ENCODE results near the gene YIPF2.
A peak's percentile ranks its signal among the peaks of the same experiment; 100 is the strongest.
"Not testable (repeated sequence)": the region's sequence is repeated elsewhere in the genome, so short reads cannot be mapped to it uniquely, and the experiment has no call there.

The YIPF2 gene

GRCh38 chr19:10952809-10953208 lies 24.4 kb upstream of the YIPF2 start:
- TF ChIP-seq CTCF (IDR thresholded peaks at IDR 0.05; ENCODE audit: low read depth, low read length), result no peak
- H3K4me3 ChIP-seq (ENCODE audit: low read depth, low read length), result no peak overlapping the region

- TF ChIP-seq CTCF (IDR thresholded peaks at IDR 0.05; ENCODE audit: low read depth, low read length), result no peak
Measured at GRCh38 chr19:10946958-10947657, 18.7 kb upstream of the YIPF2 start.

GRCh38 chr19:10945264-10945663 lies 16.8 kb upstream of the YIPF2 start:
- no peak for TF ChIP-seq CTCF (IDR thresholded peaks at IDR 0.05; ENCODE audit: low read depth, low read length)
- H3K4me3 ChIP-seq (ENCODE audit: low read depth, low read length), result no peak overlapping the region

More at GRCh38 chr19:10946958-10947657, 18.7 kb upstream of the YIPF2 start:
- no peak overlapping the region for H3K4me3 ChIP-seq (ENCODE audit: low read depth, low read length)

- not testable (repeated sequence) for H3K4me3 ChIP-seq (ENCODE audit: low read depth, low read length)
Measured at GRCh38 chr19:10943412-10943811, 15.0 kb upstream of the YIPF2 start.

- H3K4me3 ChIP-seq (ENCODE audit: low read depth, low read length), result not testable (repeated sequence)
Measured at GRCh38 chr19:10941649-10942048, 13.2 kb upstream of the YIPF2 start.

- TF ChIP-seq CTCF (IDR thresholded peaks at IDR 0.05; ENCODE audit: low read depth, low read length), result peak; percentile 47
- no peak overlapping the region for H3K4me3 ChIP-seq (ENCODE audit: low read depth, low read length)
Measured at GRCh38 chr19:10936661-10937084, 8.2 kb upstream of the YIPF2 start.

- no peak for TF ChIP-seq CTCF (IDR thresholded peaks at IDR 0.05; ENCODE audit: low read depth, low read length)
- no peak overlapping the region for H3K4me3 ChIP-seq (ENCODE audit: low read depth, low read length)
Measured at GRCh38 chr19:10935371-10936059, 7.1 kb upstream of the YIPF2 start.

GRCh38 chr19:10929402-10929794 lies 959 bp upstream of the YIPF2 start:
- no peak for TF ChIP-seq CTCF (IDR thresholded peaks at IDR 0.05; ENCODE audit: low read depth, low read length)
- peak overlapping the region; percentile 91 for H3K4me3 ChIP-seq (ENCODE audit: low read depth, low read length)

Data from WI38 (cell line).